Measurements from ENCODE around the gene KRT33B. TPM values are rescaled to one million over a fixed set of nuclear protein-coding genes. Genes with fewer than 3 reads are reported as not detected.

KRT33B gene
- total and polyA plus RNA-seq, 7 experiments from 2014 or later: not detected

Other genes starting within 250 kb of the KRT33B start
Only the 30 nearest of the 32 such genes appear.
- not detected for gene KRTAP4-6, start 229.3 kb downstream of the KRT33B start, total RNA-seq
- gene KRTAP4-6, start 229.3 kb downstream of the KRT33B start, polyA plus RNA-seq: not detected
- not detected for gene KRTAP4-5, start 220.0 kb downstream of the KRT33B start, total RNA-seq
- gene KRTAP4-5, start 220.0 kb downstream of the KRT33B start, polyA plus RNA-seq: not detected
- not detected for gene KRTAP4-4, start 209.1 kb downstream of the KRT33B start, total RNA-seq
- not detected for gene KRTAP4-4, start 209.1 kb downstream of the KRT33B start, polyA plus RNA-seq
- not detected for gene KRTAP4-3, start 201.6 kb downstream of the KRT33B start, total RNA-seq
- gene KRTAP4-3, start 201.6 kb downstream of the KRT33B start, polyA plus RNA-seq: not detected
- gene KRTAP4-2, start 191.6 kb downstream of the KRT33B start, total RNA-seq: not detected
- gene KRTAP4-2, start 191.6 kb downstream of the KRT33B start, polyA plus RNA-seq: not detected
- not detected for gene KRTAP4-1, start 184.9 kb downstream of the KRT33B start, total RNA-seq
- not detected for gene KRTAP4-1, start 184.9 kb downstream of the KRT33B start, polyA plus RNA-seq
- gene KRTAP9-1, start 179.9 kb downstream of the KRT33B start, total RNA-seq: not detected
- not detected for gene KRTAP9-1, start 179.9 kb downstream of the KRT33B start, polyA plus RNA-seq
- not detected for gene KRTAP9-2, start 143.2 kb downstream of the KRT33B start, total RNA-seq
- not detected for gene KRTAP9-2, start 143.2 kb downstream of the KRT33B start, polyA plus RNA-seq
- not detected for gene KRTAP9-3, start 137.4 kb downstream of the KRT33B start, total RNA-seq
- not detected for gene KRTAP9-3, start 137.4 kb downstream of the KRT33B start, polyA plus RNA-seq
- gene KRTAP9-8, start 131.8 kb downstream of the KRT33B start, total RNA-seq: not detected
- not detected for gene KRTAP9-8, start 131.8 kb downstream of the KRT33B start, polyA plus RNA-seq
- gene KRTAP9-4, start 120.1 kb downstream of the KRT33B start, total RNA-seq: not detected
- not detected for gene KRTAP9-4, start 120.1 kb downstream of the KRT33B start, polyA plus RNA-seq
- gene KRTAP9-9, start 114.4 kb downstream of the KRT33B start, total RNA-seq: not detected
- gene KRTAP9-9, start 114.4 kb downstream of the KRT33B start, polyA plus RNA-seq: not detected
- not detected for gene KRTAP9-6, start 104.4 kb downstream of the KRT33B start, total RNA-seq
- gene KRTAP9-6, start 104.4 kb downstream of the KRT33B start, polyA plus RNA-seq: not detected
- not detected for gene KRTAP9-7, start 94.1 kb downstream of the KRT33B start, total RNA-seq
- gene KRTAP9-7, start 94.1 kb downstream of the KRT33B start, polyA plus RNA-seq: not detected
- gene KRTAP29-1, start 67.0 kb downstream of the KRT33B start, total RNA-seq: not detected
- gene KRTAP29-1, start 67.0 kb downstream of the KRT33B start, polyA plus RNA-seq: under 1 TPM in 1 of 2 donors, not detected in 1; 0.30 TPM
- under 1 TPM in 3 of 5 experiments, not detected in 2; 0.22 to 0.49 (median 0.32) TPM for gene KRTAP16-1, start 60.5 kb downstream of the KRT33B start, total RNA-seq
- under 1 TPM in 1 of 2 donors, not detected in 1; 0.19 TPM for gene KRTAP16-1, start 60.5 kb downstream of the KRT33B start, polyA plus RNA-seq
- not detected for gene KRTAP17-1, start 54.1 kb downstream of the KRT33B start, total RNA-seq
- not detected for gene KRTAP17-1, start 54.1 kb downstream of the KRT33B start, polyA plus RNA-seq
- not detected for gene KRT33A, start 19.0 kb downstream of the KRT33B start, total RNA-seq
- not detected for gene KRT33A, start 19.0 kb downstream of the KRT33B start, polyA plus RNA-seq
- not detected for gene KRT34, start 12.5 kb upstream of the KRT33B start, total RNA-seq
- gene KRT34, start 12.5 kb upstream of the KRT33B start, polyA plus RNA-seq: not detected
- gene KRT31, start 27.8 kb upstream of the KRT33B start, total RNA-seq: not detected
- gene KRT31, start 27.8 kb upstream of the KRT33B start, polyA plus RNA-seq: not detected
- not detected for gene KRT37, start 54.8 kb upstream of the KRT33B start, total RNA-seq
- not detected for gene KRT37, start 54.8 kb upstream of the KRT33B start, polyA plus RNA-seq
- gene KRT38, start 71.2 kb upstream of the KRT33B start, total RNA-seq: not detected
- not detected for gene KRT38, start 71.2 kb upstream of the KRT33B start, polyA plus RNA-seq
- not detected for gene KRT32, start 97.6 kb upstream of the KRT33B start, total RNA-seq
- gene KRT32, start 97.6 kb upstream of the KRT33B start, polyA plus RNA-seq: not detected
- not detected for gene KRT35, start 111.3 kb upstream of the KRT33B start, total RNA-seq
- gene KRT35, start 111.3 kb upstream of the KRT33B start, polyA plus RNA-seq: not detected
- gene KRT36, start 120.1 kb upstream of the KRT33B start, total RNA-seq: not detected
- gene KRT36, start 120.1 kb upstream of the KRT33B start, polyA plus RNA-seq: not detected
- not detected for gene KRT13, start 135.8 kb upstream of the KRT33B start, total RNA-seq
- not detected for gene KRT13, start 135.8 kb upstream of the KRT33B start, polyA plus RNA-seq
- gene KRT15, start 149.1 kb upstream of the KRT33B start, total RNA-seq: not detected
- gene KRT15, start 149.1 kb upstream of the KRT33B start, polyA plus RNA-seq: not detected
- gene KRT19, start 158.5 kb upstream of the KRT33B start, total RNA-seq: not detected
- not detected for gene KRT19, start 158.5 kb upstream of the KRT33B start, polyA plus RNA-seq
- gene KRT9, start 202.2 kb upstream of the KRT33B start, total RNA-seq: not detected
- not detected for gene KRT9, start 202.2 kb upstream of the KRT33B start, polyA plus RNA-seq
- gene KRT14, start 217.1 kb upstream of the KRT33B start, total RNA-seq: not detected
- gene KRT14, start 217.1 kb upstream of the KRT33B start, polyA plus RNA-seq: not detected

Measured in naive thymus-derived CD4-positive, alpha-beta T cell (primary cell).